Ishikawa (cell line): Measurements from ENCODE around the gene TUFM.

ENCODE experiments used
- CEBPB ChIP-seq: IDR thresholded peaks from 2 replicates; pipeline ENCODE4 v1.6.1; 2012
- CREB1 ChIP-seq: IDR thresholded peaks from 2 replicates; pipeline ENCODE4 v1.6.1; 2012; ENCODE audit warnings: low read depth
- EGR1 ChIP-seq: IDR thresholded peaks from 2 replicates; pipeline ENCODE4 v1.6.1; 2012
- EP300 ChIP-seq: IDR thresholded peaks from 2 replicates; pipeline ENCODE4 v1.6.1; 2012; ENCODE audit warnings: borderline replicate concordance
- MAX ChIP-seq: IDR thresholded peaks from 2 replicates; pipeline ENCODE4 v1.6.1; 2012
- NFIC ChIP-seq: IDR thresholded peaks from 2 replicates; pipeline ENCODE4 v1.6.1; 2012
- RAD21 ChIP-seq: IDR thresholded peaks from 2 replicates; pipeline ENCODE4 v1.6.1; 2012; ENCODE audit warnings: low read depth
- REST ChIP-seq: IDR thresholded peaks from 2 replicates; pipeline ENCODE4 v1.6.1; 2012; ENCODE audit warnings: low read depth, mild to moderate bottlenecking
- TAF1 ChIP-seq: IDR thresholded peaks from 2 replicates; pipeline ENCODE4 v1.6.1; 2012; ENCODE audit warnings: low read depth, mild to moderate bottlenecking
- TCF12 ChIP-seq: IDR thresholded peaks from 2 replicates; pipeline ENCODE4 v1.6.1; 2012; ENCODE audit warnings: low read depth
- TEAD4 ChIP-seq: IDR thresholded peaks from 2 replicates; pipeline ENCODE4 v1.6.1; 2012
- USF1 ChIP-seq: IDR thresholded peaks from 2 replicates; pipeline ENCODE4 v1.6.1; 2012
- YY1 ChIP-seq: IDR thresholded peaks from 2 replicates; pipeline ENCODE4 v1.6.1; 2012; ENCODE audit warnings: low read depth

GRCh38 chr16:28859326-28859725 lies 13.2 kb upstream of the TUFM start:
- TF ChIP-seq RAD21 (no peak), CEBPB (no peak), USF1 (no peak), CREB1 (no peak), EP300 (no peak), MAX (no peak), TAF1 (no peak), TCF12 (no peak), REST (no peak), EGR1 (no peak), NFIC (no peak), YY1 (no peak), TEAD4 (no peak)
